Activated CD4-positive, alpha-beta T cell treated with anti-CD3 and anti-CD28 coated beads for 36 hours (primary cell): ENCODE results near the gene MYCBP2. TPM values are rescaled to one million over a fixed set of nuclear protein-coding genes. Genes with fewer than 3 reads are reported as not detected.
A peak's percentile ranks its signal among the peaks of the same experiment; 100 is the strongest.
"Not testable (repeated sequence)": the region's sequence is repeated elsewhere in the genome, so short reads cannot be mapped to it uniquely, and the experiment has no call there.

Experiments used
- ATAC-seq: fragments of 200-7000 bp; cut with Tn5 transposase; one replicate; pipeline ENCODE4 v1.10.0; 2021; ENCODE audit warnings: mild to moderate bottlenecking, moderate library complexity
- CTCF ChIA-PET: fragments of 350-600 bp; sonication (Branson Sonifier 250); formaldehyde crosslinking; loops from one replicate; lab custom pipeline; 2021; ENCODE audit warnings: antibody characterized with exemption; lab: Charles Lee
- POLR2A ChIA-PET: fragments of 350-600 bp; sonication (Branson Sonifier 250); formaldehyde crosslinking; loops from one replicate; lab custom pipeline; 2021; ENCODE audit warnings: antibody characterized with exemption, inconsistent platforms; lab: Charles Lee
- DNase-seq: peaks from one replicate; pipeline ENCODE4 v3.0.0-alpha.2; 2020
- H3K27ac Mint-ChIP-seq: one replicate; pipeline ENCODE4 v1.8.0; 2021; ENCODE audit warnings: mixed read lengths
- H3K27me3 Mint-ChIP-seq: one replicate; pipeline ENCODE4 v1.8.0; 2021; ENCODE audit warnings: mixed read lengths
- H3K36me3 Mint-ChIP-seq: one replicate; pipeline ENCODE4 v1.8.0; 2021; ENCODE audit warnings: low read depth, mixed read lengths
- H3K4me1 Mint-ChIP-seq: one replicate; pipeline ENCODE4 v1.8.0; 2021; ENCODE audit warnings: mixed read lengths
- H3K4me3 Mint-ChIP-seq: one replicate; pipeline ENCODE4 v1.8.0; 2021; ENCODE audit warnings: mild to moderate bottlenecking, moderate library complexity, mixed read lengths
- H3K9me3 Mint-ChIP-seq: one replicate; pipeline ENCODE4 v1.8.0; 2021; ENCODE audit warnings: low read depth, mixed read lengths
- intact Hi-C, 2 experiments: fragments of 100-400 bp; cut with DNase I in 1 of 2; cut with micrococcal nuclease in 1 of 2; formaldehyde crosslinking; loops; one replicate each; pipeline versions ENCODE4 v1.14.2 to v1.15.1; 2022 to 2024; cut with DNase I, micrococcal nuclease
- total RNA-seq, 2 experiments: library from RNA; stranded (reverse); gene quantifications; one replicate each; pipeline ENCODE4 v1.2.3, GENCODE V29; 2021

Gene MYCBP2
- total RNA-seq, 2 experiments from 2014 or later = 71.3 to 85.9 TPM

GRCh38 chr13:77318741-77319140 is 8.2 kb downstream of the MYCBP2 start:
- DNase-seq = no peak
- peaks cover 93% of the 10 kb centered on the region for H3K4me1 Mint-ChIP-seq
- no peaks in the 10 kb centered on the region for H3K27me3 Mint-ChIP-seq
- intact Hi-C loops = no loop called here
- CTCF ChIA-PET = interaction anchor here (0.6 to 1.9 kb wide), 4 partner anchors 9 to 348 kb away, joined by 4 to 7 read pairs (median 6); no protein-coding TSS in a partner anchor
- POLR2A ChIA-PET = no interaction called here
- ATAC-seq = peak; percentile 38
- H3K9me3 Mint-ChIP-seq = no peaks in the 10 kb centered on the region
- H3K4me3 Mint-ChIP-seq = no peak overlapping the region
- H3K27ac Mint-ChIP-seq = peak overlapping the region; percentile 71
- H3K36me3 Mint-ChIP-seq = peaks cover under 1% of the 10 kb centered on the region

- POLR2A ChIA-PET = no interaction called here
- no peaks in the 10 kb centered on the region for H3K36me3 Mint-ChIP-seq
- no peak overlapping the region for H3K27ac Mint-ChIP-seq
- no peaks in the 10 kb centered on the region for H3K27me3 Mint-ChIP-seq
- no peak for DNase-seq
- no peaks in the 10 kb centered on the region for H3K9me3 Mint-ChIP-seq
- no peak overlapping the region for H3K4me3 Mint-ChIP-seq
- peaks cover 88% of the 10 kb centered on the region for H3K4me1 Mint-ChIP-seq
- CTCF ChIA-PET = interaction anchor here (1.0 to 1.3 kb wide), 5 partner anchors 8 to 136 kb away, joined by 3 to 5 read pairs (median 3); partner anchors contain the start of gene MYCBP2
- ATAC-seq = no peak
- intact Hi-C loops = no loop called here
Measured at GRCh38 chr13:77316430-77316829, 10.5 kb downstream of the MYCBP2 start.

- H3K36me3 Mint-ChIP-seq, POLR2A ChIA-PET, H3K27me3 Mint-ChIP-seq, H3K9me3 Mint-ChIP-seq, DNase-seq, H3K27ac Mint-ChIP-seq, intact Hi-C loops, ATAC-seq, H3K4me3 Mint-ChIP-seq: not testable (repeated sequence)
- CTCF ChIA-PET = interaction anchor here (0.6 to 1.3 kb wide), 2 partner anchors 11 to 163 kb away, joined by 3 read pairs; partner anchors contain the start of gene MYCBP2
- H3K4me1 Mint-ChIP-seq = peaks cover 90% of the 10 kb centered on the region
Measured at GRCh38 chr13:77315509-77315908, 11.4 kb downstream of the MYCBP2 start.

- H3K4me3 Mint-ChIP-seq = no peak overlapping the region
- no peaks in the 10 kb centered on the region for H3K9me3 Mint-ChIP-seq
- peaks cover 4% of the 10 kb centered on the region for H3K36me3 Mint-ChIP-seq
- intact Hi-C loops = no loop called here
- H3K4me1 Mint-ChIP-seq = peaks cover 90% of the 10 kb centered on the region
- no peak for ATAC-seq
- no peaks in the 10 kb centered on the region for H3K27me3 Mint-ChIP-seq
- POLR2A ChIA-PET = no interaction called here
- DNase-seq = no peak
- CTCF ChIA-PET = interaction anchor here (1.0 to 1.2 kb wide), 2 partner anchors 10 to 13 kb away, joined by 3 to 4 read pairs; partner anchors contain the start of gene MYCBP2
- H3K27ac Mint-ChIP-seq = peak overlapping the region; percentile 22
Measured at GRCh38 chr13:77313923-77314322, 13.0 kb downstream of the MYCBP2 start.

GRCh38 chr13:77312311-77312710 is 14.6 kb downstream of the MYCBP2 start:
- no peak for DNase-seq
- intact Hi-C loops = no loop called here

GRCh38 chr13:77310579-77311279 is 16.2 kb downstream of the MYCBP2 start:
- ChIA-PET POLR2A (interaction anchor here (0.7 kb wide), 1 partner anchor 65 kb away, joined by 4 read pairs; no protein-coding TSS in a partner anchor), CTCF (interaction anchor here (0.7 to 1.5 kb wide), 2 partner anchors 14 to 138 kb away, joined by 3 read pairs; no protein-coding TSS in a partner anchor)
- Mint-ChIP-seq H3K27me3 (no peaks in the 10 kb centered on the region), H3K36me3 (peaks cover 7% of the 10 kb centered on the region), H3K4me3 (no peak overlapping the region), H3K27ac (peak overlapping the region; percentile 35), H3K4me1 (peaks cover 90% of the 10 kb centered on the region), H3K9me3 (no peaks in the 10 kb centered on the region)
- DNase-seq (no peak), ATAC-seq (no peak)
- intact Hi-C loops = no loop called here

More at GRCh38 chr13:77312311-77312710, 14.6 kb downstream of the MYCBP2 start:
- no peak overlapping the region for H3K27ac Mint-ChIP-seq
- H3K27me3 Mint-ChIP-seq = no peaks in the 10 kb centered on the region
- peaks cover 7% of the 10 kb centered on the region for H3K36me3 Mint-ChIP-seq
- POLR2A ChIA-PET = no interaction called here
- ATAC-seq = no peak
- CTCF ChIA-PET = interaction anchor here (0.8 to 1.5 kb wide), 4 partner anchors 13 to 21 kb away, joined by 3 to 4 read pairs (median 4); no protein-coding TSS in a partner anchor
- H3K9me3 Mint-ChIP-seq = no peaks in the 10 kb centered on the region
- H3K4me3 Mint-ChIP-seq = no peak overlapping the region
- H3K4me1 Mint-ChIP-seq = peaks cover 92% of the 10 kb centered on the region

GRCh38 chr13:77310161-77310560 is 16.7 kb downstream of the MYCBP2 start:
- no peaks in the 10 kb centered on the region for H3K9me3 Mint-ChIP-seq
- peaks cover 91% of the 10 kb centered on the region for H3K4me1 Mint-ChIP-seq
- H3K4me3 Mint-ChIP-seq = no peak overlapping the region
- ATAC-seq (no peak), DNase-seq (no peak)
- ChIA-PET POLR2A (no interaction called here), CTCF (no interaction called here)
- H3K27me3 Mint-ChIP-seq = no peaks in the 10 kb centered on the region
- intact Hi-C loops = no loop called here
- peaks cover 7% of the 10 kb centered on the region for H3K36me3 Mint-ChIP-seq
- H3K27ac Mint-ChIP-seq = no peak overlapping the region

GRCh38 chr13:77309254-77309653 is 17.6 kb downstream of the MYCBP2 start:
- H3K27ac Mint-ChIP-seq = peak overlapping the region; percentile 9
- intact Hi-C loops = no loop called here

GRCh38 chr13:77306458-77306857 is 20.4 kb downstream of the MYCBP2 start:
- Mint-ChIP-seq H3K9me3 (no peaks in the 10 kb centered on the region), H3K4me1 (peaks cover 86% of the 10 kb centered on the region), H3K27me3 (no peaks in the 10 kb centered on the region), H3K36me3 (peaks cover 12% of the 10 kb centered on the region), H3K4me3 (no peak overlapping the region), H3K27ac (no peak overlapping the region)
- POLR2A ChIA-PET = no interaction called here
- DNase-seq (no peak), ATAC-seq (no peak)
- CTCF ChIA-PET = no interaction called here
- intact Hi-C loops = no loop called here

More at GRCh38 chr13:77309254-77309653, 17.6 kb downstream of the MYCBP2 start:
- ChIA-PET POLR2A (no interaction called here), CTCF (interaction anchor here (1.0 kb wide), 2 partner anchors 10 to 49 kb away, joined by 3 to 5 read pairs; no protein-coding TSS in a partner anchor)
- H3K9me3 Mint-ChIP-seq = no peaks in the 10 kb centered on the region
- H3K4me1 Mint-ChIP-seq = peaks cover 87% of the 10 kb centered on the region
- ATAC-seq = no peak
- no peaks in the 10 kb centered on the region for H3K27me3 Mint-ChIP-seq
- H3K36me3 Mint-ChIP-seq = peaks cover 11% of the 10 kb centered on the region
- no peak for DNase-seq
- no peak overlapping the region for H3K4me3 Mint-ChIP-seq

GRCh38 chr13:77305266-77305665 is 21.6 kb downstream of the MYCBP2 start:
- H3K9me3 Mint-ChIP-seq = no peaks in the 10 kb centered on the region
- no peaks in the 10 kb centered on the region for H3K27me3 Mint-ChIP-seq
- ChIA-PET POLR2A (no interaction called here), CTCF (no interaction called here)
- H3K4me3 Mint-ChIP-seq = no peak overlapping the region
- intact Hi-C loops = no loop called here
- no peak overlapping the region for H3K27ac Mint-ChIP-seq
- peaks cover 85% of the 10 kb centered on the region for H3K4me1 Mint-ChIP-seq
- peaks cover 10% of the 10 kb centered on the region for H3K36me3 Mint-ChIP-seq
- DNase-seq (no peak), ATAC-seq (no peak)

GRCh38 chr13:77300176-77301037 is 26.5 kb downstream of the MYCBP2 start:
- Mint-ChIP-seq H3K36me3 (peaks cover 19% of the 10 kb centered on the region), H3K27me3 (no peaks in the 10 kb centered on the region), H3K4me3 (no peak overlapping the region), H3K9me3 (no peaks in the 10 kb centered on the region), H3K4me1 (peaks cover 72% of the 10 kb centered on the region), H3K27ac (no peak overlapping the region)
- no peak for DNase-seq
- intact Hi-C loops = no loop called here
- ATAC-seq = no peak
- ChIA-PET POLR2A (no interaction called here), CTCF (interaction anchor here (0.7 to 1.5 kb wide), 2 partner anchors 48 to 178 kb away, joined by 3 to 4 read pairs; no protein-coding TSS in a partner anchor)
